ENCODE data around the gene TRAPPC2B.
"Not testable (repeated sequence)": the region's sequence is repeated elsewhere in the genome, so short reads cannot be mapped to it uniquely, and the experiment has no call there.

TRAPPC2B gene

GRCh38 chr19:57374647-57375046 lies 11.3 kb downstream of the TRAPPC2B start:
- not testable (repeated sequence) for DNase-seq (ENCODE audit: low read depth in 2 of 2)

- DNase-seq (ENCODE audit: low read depth in 2 of 2), result no peak
Observed at GRCh38 chr19:57376151-57376550, 12.8 kb downstream of the TRAPPC2B start.

- no peak for DNase-seq (ENCODE audit: low read depth in 2 of 2)
Observed at GRCh38 chr19:57377498-57378146, 14.3 kb downstream of the TRAPPC2B start.

- no peak for DNase-seq (ENCODE audit: low read depth in 2 of 2)
Observed at GRCh38 chr19:57380923-57381322, 17.6 kb downstream of the TRAPPC2B start.

GRCh38 chr19:57382806-57383488 lies 19.6 kb downstream of the TRAPPC2B start:
- no peak for DNase-seq (ENCODE audit: low read depth in 2 of 2)

- DNase-seq (ENCODE audit: low read depth in 2 of 2), result no peak
Observed at GRCh38 chr19:57389194-57389729, 25.9 kb downstream of the TRAPPC2B start.

GRCh38 chr19:57389730-57390598 lies 26.6 kb downstream of the TRAPPC2B start, which contains the start of gene ZNF548:
Gene ZNF548, plus strand, starts transcription at chr19:57389854. Its CDS starts 246 bp downstream, at chr19:57390100.
- DNase-seq (ENCODE audit: low read depth in 2 of 2), result peak; percentile 89 to 90

- DNase-seq (ENCODE audit: low read depth in 2 of 2), result no peak
Observed at GRCh38 chr19:57395710-57396109, 32.4 kb downstream of the TRAPPC2B start.

- DNase-seq (ENCODE audit: low read depth in 2 of 2), result no peak
Observed at GRCh38 chr19:57398868-57399267, 35.5 kb downstream of the TRAPPC2B start.

GRCh38 chr19:57403737-57404563 lies 40.6 kb downstream of the TRAPPC2B start:
- DNase-seq (ENCODE audit: low read depth in 2 of 2), result no peak

GRCh38 chr19:57406516-57407123 lies 43.3 kb downstream of the TRAPPC2B start:
- DNase-seq (ENCODE audit: low read depth in 2 of 2), result peak; percentile 52

GRCh38 chr19:57410877-57411671 lies 47.7 kb downstream of the TRAPPC2B start, which contains the start of gene ZNF17:
Gene ZNF17, plus strand, starts transcription at chr19:57411161. Its CDS starts 2,455 bp downstream, at chr19:57413616.
- peak; percentile 86 for DNase-seq (ENCODE audit: low read depth in 2 of 2)
